ENCODE data around the gene RAB6B. TPM values are rescaled to one million over a fixed set of nuclear protein-coding genes. Genes with fewer than 3 reads are reported as not detected.

The RAB6B gene
- polyA plus RNA-seq, 1 donor from 2014 or later = 57.5 TPM

GRCh38 chr3:133804896-133805295 is 90.8 kb downstream of the RAB6B start:
- Histone ChIP-seq H3K9me2 (ENCODE audit: insufficient read depth, low read length) (no peaks in the 10 kb centered on the region), H3F3A (ENCODE audit: insufficient read depth, low read length, poor library complexity, severe bottlenecking) (no peaks in the 10 kb centered on the region), H3K9ac (ENCODE audit: low read length) (no peak overlapping the region), H3K27me3 (ENCODE audit: insufficient read depth, low read depth, low read length) (no peaks in the 10 kb centered on the region), H3K4me2 (ENCODE audit: low read length) (peak overlapping the region; percentile 60), H4K20me1 (ENCODE audit: insufficient read depth) (no peaks in the 10 kb centered on the region), H3K36me3 (ENCODE audit: insufficient read depth, low read length) (no peaks in the 10 kb centered on the region), H2AFZ (ENCODE audit: low read depth, low read length) (peak overlapping the region; percentile 75), H3K27ac (ENCODE audit: low read length) (no peak overlapping the region), H3K79me2 (replicated peaks; ENCODE audit: insufficient read depth, low read length) (peaks cover 5% of the 10 kb centered on the region), H3K4me3 (ENCODE audit: low read length) (peak overlapping the region; percentile 90), H3K9me3 (ENCODE audit: low read length) (no peaks in the 10 kb centered on the region)
- no peak for TF ChIP-seq RAD21 (conservative IDR thresholded peaks at IDR 0.05)
- TF ChIP-seq REST (IDR thresholded peaks at IDR 0.05; ENCODE audit: borderline replicate concordance) = no peak
- no peak for TF ChIP-seq SMC3 (conservative IDR thresholded peaks at IDR 0.05; ENCODE audit: poor library complexity)
- no peak for TF ChIP-seq MXI1 (conservative IDR thresholded peaks at IDR 0.05; ENCODE audit: poor library complexity, severe bottlenecking)
- TF ChIP-seq POLR2AphosphoS5 (IDR thresholded peaks at IDR 0.05) = no peak
- TF ChIP-seq CTCF (IDR thresholded peaks at IDR 0.05; ENCODE audit: poor library complexity, severe bottlenecking) = no peak

GRCh38 chr3:133803469-133803868 is 92.2 kb downstream of the RAB6B start:
- Histone ChIP-seq H3K27me3 (ENCODE audit: insufficient read depth, low read depth, low read length) (no peaks in the 10 kb centered on the region), H3K9me3 (ENCODE audit: low read length) (no peaks in the 10 kb centered on the region), H3K79me2 (replicated peaks; ENCODE audit: insufficient read depth, low read length) (peaks cover 5% of the 10 kb centered on the region), H3K27ac (ENCODE audit: low read length) (no peak overlapping the region), H3K36me3 (ENCODE audit: insufficient read depth, low read length) (no peaks in the 10 kb centered on the region), H3K9me2 (ENCODE audit: insufficient read depth, low read length) (no peaks in the 10 kb centered on the region), H3K4me3 (ENCODE audit: low read length) (no peak overlapping the region), H3F3A (ENCODE audit: insufficient read depth, low read length, poor library complexity, severe bottlenecking) (no peaks in the 10 kb centered on the region), H2AFZ (ENCODE audit: low read depth, low read length) (no peak overlapping the region), H4K20me1 (ENCODE audit: insufficient read depth) (no peaks in the 10 kb centered on the region), H3K9ac (ENCODE audit: low read length) (no peak overlapping the region), H3K4me2 (ENCODE audit: low read length) (no peak overlapping the region)
- TF ChIP-seq MXI1 (conservative IDR thresholded peaks at IDR 0.05; ENCODE audit: poor library complexity, severe bottlenecking) = no peak
- no peak for TF ChIP-seq RAD21 (conservative IDR thresholded peaks at IDR 0.05)
- no peak for TF ChIP-seq EZH2 (IDR thresholded peaks at IDR 0.05; ENCODE audit: borderline replicate concordance, insufficient read depth, low read length, poor library complexity, severe bottlenecking)
- no peak for TF ChIP-seq TAF1 (IDR thresholded peaks at IDR 0.05; ENCODE audit: low read depth)
